ENCODE data around the gene HPDL.

GRCh38 chr1:45297666-45298356, 28.9 kb upstream of the HPDL start:
- TF ChIP-seq POLR2A (IDR thresholded peaks at IDR 0.05; ENCODE audit: low read length) = no peak
- no peak for TF ChIP-seq NFE2L2 (conservative IDR thresholded peaks at IDR 0.05; ENCODE audit: low read length)
- no peak for TF ChIP-seq NPAS2 (CRISPR knock-in tag; IDR thresholded peaks at IDR 0.05; ENCODE audit: borderline replicate concordance)
- TF ChIP-seq USF2 (IDR thresholded peaks at IDR 0.05) = no peak
- TF ChIP-seq MAFK (IDR thresholded peaks at IDR 0.05; ENCODE audit: partially characterized antibody) = no peak
- TF ChIP-seq CTCF (IDR thresholded peaks at IDR 0.05) = no peak
- no peak for TF ChIP-seq JUNB (IDR thresholded peaks at IDR 0.05)
- TF ChIP-seq ZSCAN20 (CRISPR knock-in tag; IDR thresholded peaks at IDR 0.05) = no peak
- TF ChIP-seq BCL3 (IDR thresholded peaks at IDR 0.05) = no peak
- no peak for TF ChIP-seq MAX (IDR thresholded peaks at IDR 0.05)
